ENCODE measurements around the gene UBN2.

DNA sequence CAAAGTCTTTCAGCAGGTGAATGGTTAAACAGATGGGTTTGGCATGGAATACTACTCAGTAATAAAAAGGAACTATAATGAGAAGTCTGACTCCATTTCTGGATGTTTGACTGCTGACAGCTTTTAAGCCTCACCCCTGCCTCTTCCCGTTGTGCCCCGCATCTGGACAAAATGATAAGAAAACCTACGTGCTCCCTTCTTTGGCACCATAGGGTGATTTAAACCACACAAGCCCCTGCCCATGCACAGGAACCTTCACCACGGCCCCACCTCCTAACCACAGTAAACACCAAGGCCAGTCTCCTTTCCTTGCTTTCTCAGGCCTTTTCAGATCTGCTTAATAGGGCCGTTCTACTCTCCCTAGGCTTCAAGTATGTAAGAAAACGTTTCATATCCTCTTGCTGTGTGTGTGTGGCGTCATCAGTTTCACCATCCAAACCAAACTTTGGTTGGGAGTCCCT is 47.1 kb upstream of the UBN2 start:
- TF ChIP-seq CTCF (CRISPR knock-in tag; IDR thresholded peaks at IDR 0.05) (no peak), POLR2AphosphoS5 (IDR thresholded peaks at IDR 0.05; ENCODE audit: low read depth, low read length) (no peak), SMARCC2 (IDR thresholded peaks at IDR 0.05) (no peak)
